Right ventricle myocardium inferior (tissue), 1 donor: ENCODE results near the gene PAPSS1. TPM values are rescaled to one million over a fixed set of nuclear protein-coding genes. Genes with fewer than 3 reads are reported as not detected.
"Not testable (repeated sequence)": the region's sequence is repeated elsewhere in the genome, so short reads cannot be mapped to it uniquely, and the experiment has no call there.

Source experiments
- ATAC-seq: fragments of 200-7000 bp; cut with Tn5 transposase; one replicate; pipeline ENCODE4 v1.9.1; 2020; ENCODE audit warnings: mild to moderate bottlenecking, moderate library complexity
- DNase-seq: peaks from one replicate; pipeline ENCODE4 v3.0.0; 2021; ENCODE audit errors: missing footprints
- intact Hi-C: fragments of 100-400 bp; cut with DNase I; formaldehyde crosslinking; loops from one replicate; pipeline ENCODE4 v1.11.0; 2022
- total RNA-seq: library from RNA; stranded (reverse); fragmentation: NEBNext Ultra II Directional; extraction: Animal tissue kit (Norgen Biotek cat#: 25700); gene quantifications from one replicate; pipeline ENCODE4 v1.2.1, GENCODE V29; 2021
- donor health status: DM: no; HTN: yes; CAD: no; lungs with severe emphysema.

The PAPSS1 gene
- total RNA-seq, 1 donor from 2014 or later, result 10.0 TPM

DNA sequence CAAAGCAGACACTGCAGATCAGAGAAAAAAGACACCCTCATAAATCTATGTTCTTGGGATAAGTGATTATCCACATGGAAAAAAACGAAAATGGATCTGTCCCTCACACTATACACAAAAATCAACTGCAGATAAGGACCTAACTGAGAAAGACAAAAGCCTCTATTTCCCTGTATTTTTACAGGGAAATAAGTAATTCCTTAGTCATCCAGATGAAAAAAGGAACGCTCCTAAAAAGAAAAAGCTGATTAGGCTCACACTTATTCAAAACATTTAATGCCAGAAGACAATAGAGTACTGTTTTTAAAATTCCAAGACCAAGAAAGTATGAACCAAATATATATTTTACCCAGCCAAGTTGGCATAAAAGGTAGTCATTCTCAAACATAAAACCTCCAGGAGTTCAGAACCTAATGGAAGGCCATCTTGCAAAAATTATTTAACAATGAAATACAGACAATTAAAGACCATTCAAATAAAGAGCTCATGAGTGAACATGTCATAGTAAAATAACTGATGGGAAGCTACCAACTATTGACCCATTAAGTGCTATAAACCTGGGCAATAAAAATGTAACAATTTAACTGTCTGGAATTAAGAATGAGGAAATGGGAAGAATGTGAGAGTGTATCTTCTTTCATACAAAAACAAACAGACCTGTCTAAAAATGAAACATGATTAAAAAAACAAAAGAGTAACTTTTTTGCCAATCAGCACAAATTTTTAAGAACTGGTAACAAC lies 20.4 kb downstream of the PAPSS1 start:
- DNase-seq (no peak), ATAC-seq (no peak)
- intact Hi-C loops, result no loop called here

- DNase-seq, ATAC-seq, intact Hi-C loops: not testable (repeated sequence)
Observed at GRCh38 chr4:107696187-107696586, 23.8 kb downstream of the PAPSS1 start.

GRCh38 chr4:107693132-107693531 lies 26.9 kb downstream of the PAPSS1 start:
- intact Hi-C loops, result no loop called here

DNA sequence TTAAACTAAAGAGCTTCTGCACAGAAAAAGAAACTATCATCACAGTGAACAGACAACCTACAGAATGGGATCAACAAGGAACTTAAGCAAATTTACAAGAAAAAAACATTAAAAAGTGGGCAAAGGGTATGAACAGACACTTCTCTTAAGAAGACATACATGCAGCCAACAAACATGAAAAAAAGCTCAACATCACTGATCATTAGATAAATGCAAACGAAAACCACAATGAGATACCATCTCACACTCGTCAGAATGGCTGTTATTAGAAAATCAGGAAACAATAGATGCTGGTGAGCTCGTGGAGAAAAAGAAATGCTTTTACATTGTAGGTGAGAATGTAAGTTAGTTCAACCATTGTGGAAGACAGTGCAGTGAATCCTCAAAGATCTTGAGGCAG lies 27.8 kb downstream of the PAPSS1 start:
- DNase-seq (no peak), ATAC-seq (no peak)
- intact Hi-C loops, result no loop called here

More at GRCh38 chr4:107693132-107693531, 26.9 kb downstream of the PAPSS1 start:
- DNase-seq (no peak), ATAC-seq (no peak)

DNA sequence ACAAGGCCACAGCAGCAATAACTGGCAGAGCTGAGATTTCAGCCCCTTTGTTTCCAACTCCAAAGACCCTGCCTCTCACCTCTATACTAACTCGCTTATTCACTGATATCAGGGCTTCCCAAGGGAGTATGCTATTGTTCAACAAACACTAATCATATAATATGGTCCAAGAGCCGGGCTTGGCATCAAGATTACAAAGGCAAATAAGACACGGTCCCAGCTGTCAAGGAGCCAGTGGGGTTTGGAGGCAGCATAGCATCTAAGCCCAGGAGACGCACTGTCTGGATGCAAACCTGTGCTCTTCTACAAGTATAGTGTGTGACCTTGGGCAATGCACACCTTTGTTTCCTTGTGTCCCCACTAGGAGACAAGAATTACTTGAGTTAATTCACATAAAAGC lies 28.7 kb downstream of the PAPSS1 start:
- ATAC-seq, result no peak
- DNase-seq, result no peak
- intact Hi-C loops, result no loop called here

GRCh38 chr4:107689912-107690587 lies 30.0 kb downstream of the PAPSS1 start:
- ATAC-seq (no peak), DNase-seq (no peak)
- intact Hi-C loops, result no loop called here

DNA sequence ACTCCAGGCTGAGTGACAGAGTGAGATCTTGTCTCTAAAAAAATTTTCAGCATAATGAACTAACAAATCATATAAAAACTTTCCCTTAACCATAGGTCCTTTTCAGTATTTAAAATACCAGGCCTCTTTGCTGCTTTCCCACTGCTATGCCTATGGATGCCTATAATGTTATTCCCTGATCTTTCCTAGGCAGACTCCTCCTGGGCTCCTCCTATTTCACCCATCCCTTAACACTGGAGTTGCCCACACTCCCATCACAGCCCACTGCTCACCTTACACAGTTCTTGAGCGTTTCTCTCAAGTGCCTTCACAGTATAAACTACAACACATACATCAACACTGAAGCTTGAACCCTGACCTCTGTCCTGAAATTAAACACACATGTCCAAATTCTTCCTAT lies 31.6 kb downstream of the PAPSS1 start:
- no peak for ATAC-seq
- no peak for DNase-seq
- intact Hi-C loops, result no loop called here

GRCh38 chr4:107685740-107686139 lies 34.3 kb downstream of the PAPSS1 start:
- no peak for DNase-seq
- no peak for ATAC-seq
- intact Hi-C loops, result no loop called here

GRCh38 chr4:107683873-107684272 lies 36.2 kb downstream of the PAPSS1 start:
- DNase-seq, result no peak
- no peak for ATAC-seq
- intact Hi-C loops, result no loop called here

DNA sequence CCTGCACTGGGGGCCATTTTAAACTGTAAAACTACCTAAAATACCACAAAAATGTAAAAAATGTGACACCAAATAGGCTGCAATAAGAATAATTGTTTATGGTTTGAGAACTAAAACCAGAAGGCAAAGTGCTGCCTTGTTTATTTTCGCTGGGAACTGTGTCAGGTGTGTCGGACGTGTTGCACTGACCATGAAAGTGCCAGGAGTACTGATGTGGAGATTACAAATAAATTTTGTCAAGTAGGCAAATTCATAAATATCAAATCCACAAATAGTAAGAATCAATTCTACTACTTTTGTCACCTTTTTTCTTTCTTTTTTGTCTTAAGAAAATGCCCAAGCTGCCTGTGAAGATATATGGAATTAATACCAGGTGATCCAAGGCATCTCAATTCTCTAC lies 37.7 kb downstream of the PAPSS1 start:
- intact Hi-C loops, result no loop called here
- DNase-seq (no peak), ATAC-seq (no peak)

GRCh38 chr4:107669068-107669467 lies 51.0 kb downstream of the PAPSS1 start:
- no peak for DNase-seq
- ATAC-seq, result no peak
- intact Hi-C loops, result no loop called here

- ATAC-seq, result no peak
Observed at GRCh38 chr4:107666134-107666533, 53.9 kb downstream of the PAPSS1 start.

GRCh38 chr4:107665001-107665400 lies 55.0 kb downstream of the PAPSS1 start:
- ATAC-seq, result no peak
- intact Hi-C loops, result no loop called here
- DNase-seq, result no peak

More at GRCh38 chr4:107666134-107666533, 53.9 kb downstream of the PAPSS1 start:
- no peak for DNase-seq
- intact Hi-C loops, result no loop called here

- DNase-seq (no peak), ATAC-seq (no peak)
- intact Hi-C loops, result no loop called here
Observed at GRCh38 chr4:107658400-107659336, 61.4 kb downstream of the PAPSS1 start.

DNA sequence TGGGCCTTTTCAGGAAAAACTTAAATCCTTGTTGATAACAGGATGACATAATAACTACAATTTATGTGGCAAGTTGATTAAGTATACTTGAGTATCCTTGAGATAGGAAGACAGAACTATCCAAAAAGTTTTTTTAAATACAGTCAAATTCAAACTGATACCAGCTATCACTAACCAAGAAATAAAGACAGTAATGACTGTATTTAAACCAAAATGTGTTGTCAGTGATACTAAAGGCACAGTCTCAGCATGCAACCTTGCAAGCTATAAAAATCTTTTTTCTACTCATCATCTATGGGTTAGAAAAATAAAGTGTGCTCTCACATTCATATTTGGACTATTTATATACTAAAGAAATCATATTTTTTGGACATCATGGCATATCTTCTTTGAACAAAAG lies 64.7 kb downstream of the PAPSS1 start:
- ATAC-seq (no peak), DNase-seq (no peak)
- intact Hi-C loops, result no loop called here

GRCh38 chr4:107654694-107655093 lies 65.3 kb downstream of the PAPSS1 start:
- ATAC-seq (no peak), DNase-seq (no peak)
- intact Hi-C loops, result no loop called here

DNA sequence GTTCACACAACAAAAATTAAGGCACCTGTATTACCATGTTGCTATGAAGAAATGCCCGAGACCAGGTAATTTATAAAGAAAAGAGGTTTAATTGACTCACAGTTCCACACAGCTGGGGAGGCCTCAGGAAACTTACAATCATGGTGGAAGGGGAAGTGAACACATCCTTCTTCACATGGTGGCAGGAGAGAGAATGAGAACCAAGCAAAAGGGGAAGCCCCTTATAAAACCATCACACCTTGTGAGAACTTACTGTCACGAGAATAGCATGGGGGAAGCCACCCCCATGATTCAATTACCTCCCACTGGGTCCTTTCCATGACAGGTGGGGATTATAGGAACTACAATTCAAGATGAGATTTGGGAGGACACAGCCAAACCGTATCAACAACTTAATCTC lies 68.6 kb downstream of the PAPSS1 start:
- DNase-seq, intact Hi-C loops: not testable (repeated sequence)

DNA sequence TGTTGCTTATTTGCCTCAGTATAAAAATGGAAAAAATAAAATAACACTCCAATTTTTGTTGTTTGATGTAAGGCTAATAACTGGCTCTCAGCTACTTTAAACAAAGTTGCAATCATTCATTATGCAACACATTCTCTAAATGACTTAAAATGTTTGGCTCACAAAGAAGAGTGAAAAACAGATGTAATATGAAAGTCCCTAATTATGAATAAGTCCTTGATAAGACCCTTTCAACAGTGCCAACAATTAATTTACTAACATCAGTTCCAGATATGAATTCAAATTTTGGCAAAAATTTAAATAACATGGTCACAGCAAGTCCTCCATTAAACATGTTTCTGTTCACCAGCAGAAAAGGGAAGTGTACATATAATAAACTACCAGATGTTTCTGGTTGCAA lies 69.8 kb downstream of the PAPSS1 start:
- intact Hi-C loops, result no loop called here

More for the DNA sequence above, 68.6 kb downstream of the PAPSS1 start:
- ATAC-seq, result not testable (repeated sequence)

More for the DNA sequence above, 69.8 kb downstream of the PAPSS1 start:
- ATAC-seq, result no peak
- no peak for DNase-seq
